HepG2 (cell line): ENCODE data around the gene VAMP2. TPM values are rescaled to one million over a fixed set of nuclear protein-coding genes. Genes with fewer than 3 reads are reported as not detected.

Experiments
- DR1 ChIP-seq: sonication (generic); formaldehyde crosslinking; IDR thresholded peaks from 2 replicates; pipeline ENCODE4 v1.8.0; 2021; ENCODE audit warnings: mild to moderate bottlenecking, missing genetic modification reagents, inconsistent platforms
- GLMP ChIP-seq: sonication (generic); formaldehyde crosslinking; IDR thresholded peaks from 2 replicates; pipeline ENCODE4 v1.9.0; 2021; ENCODE audit warnings: missing genetic modification reagents, mild to moderate bottlenecking, borderline replicate concordance
- HOXD1 ChIP-seq: sonication (generic); formaldehyde crosslinking; IDR thresholded peaks from 2 replicates; pipeline ENCODE4 v1.5.0; 2020; ENCODE audit warnings: missing genetic modification reagents
- ISL2 ChIP-seq: sonication (generic); formaldehyde crosslinking; IDR thresholded peaks from 2 replicates; pipeline ENCODE4 v1.5.0; 2020; ENCODE audit warnings: missing genetic modification reagents
- MTF1 ChIP-seq: sonication (generic); formaldehyde crosslinking; IDR thresholded peaks from 2 replicates; pipeline ENCODE4 v1.5.0; 2020; ENCODE audit warnings: missing genetic modification reagents
- MYC ChIP-seq: sonication (generic); formaldehyde crosslinking; IDR thresholded peaks from 2 replicates; pipeline ENCODE4 v1.9.0; 2021; ENCODE audit warnings: missing genetic modification reagents, borderline replicate concordance
- NAIF1 ChIP-seq: sonication (generic); formaldehyde crosslinking; IDR thresholded peaks from 2 replicates; pipeline ENCODE4 v1.5.0; 2020; ENCODE audit warnings: mild to moderate bottlenecking, missing genetic modification reagents, borderline replicate concordance
- POLR2AphosphoS5 ChIP-seq: IDR thresholded peaks from 2 replicates; pipeline ENCODE4 v1.6.1; 2012; ENCODE audit warnings: low read depth, low read length
- SMC3 ChIP-seq: IDR thresholded peaks from 2 replicates; pipeline ENCODE4 v1.6.1; 2011; ENCODE audit warnings: low read length, improper control_type of control experiment
- SNAPC2 ChIP-seq: sonication (generic); formaldehyde crosslinking; IDR thresholded peaks from 2 replicates; pipeline ENCODE4 v1.8.1; 2022; ENCODE audit warnings: mild to moderate bottlenecking, missing genetic modification reagents
- THAP11 ChIP-seq: IDR thresholded peaks from 2 replicates; pipeline ENCODE4 v1.6.1; 2016; ENCODE audit warnings: missing biosample characterization, missing genetic modification reagents
- ZBTB7A ChIP-seq: sonication (generic); formaldehyde crosslinking; IDR thresholded peaks from 2 replicates; pipeline ENCODE4 v1.8.0; 2022; ENCODE audit warnings: mild to moderate bottlenecking, missing genetic modification reagents
- ZNF30 ChIP-seq: sonication (generic); formaldehyde crosslinking; IDR thresholded peaks from 2 replicates; pipeline ENCODE4 v1.5.0; 2020; ENCODE audit warnings: mild to moderate bottlenecking, missing genetic modification reagents
- ZNF407 ChIP-seq: sonication (generic); formaldehyde crosslinking; IDR thresholded peaks from one replicate; pipeline ENCODE4 v1.5.1; 2020; ENCODE audit warnings: mild to moderate bottlenecking, missing genetic modification reagents; ENCODE audit errors: not compliant biosample characterization
- ZNF512B ChIP-seq: sonication (generic); formaldehyde crosslinking; IDR thresholded peaks from 2 replicates; pipeline ENCODE4 v1.5.1; 2020; ENCODE audit warnings: missing genetic modification reagents, mild to moderate bottlenecking, borderline replicate concordance
- ZNF564 ChIP-seq: sonication (generic); formaldehyde crosslinking; IDR thresholded peaks from 2 replicates; pipeline ENCODE4 v1.8.1; 2023; ENCODE audit warnings: mild to moderate bottlenecking, missing genetic modification reagents
- ZNF598 ChIP-seq: sonication (generic); formaldehyde crosslinking; IDR thresholded peaks from 2 replicates; pipeline ENCODE4 v1.5.1; 2020; ENCODE audit warnings: mild to moderate bottlenecking, missing genetic modification reagents, borderline replicate concordance
- ZNF615 ChIP-seq: sonication (generic); formaldehyde crosslinking; IDR thresholded peaks from 2 replicates; pipeline ENCODE4 v1.5.0; 2020; ENCODE audit warnings: mild to moderate bottlenecking, missing genetic modification reagents, borderline replicate concordance
- polyA plus RNA-seq, 8 experiments: library from polyadenylated mRNA; depleted of rRNA in 3 of 8; stranded (reverse) in 7 of 8; unstranded in 1 of 8; fragments of >200 nt; fragmentation: Illumina TruSeq in 4 of 8; extraction: Trizol in 4 of 8; gene quantifications; 2 replicates each; pipeline versions ENCODE4 v1.2.1 to v1.2.3, GENCODE V29; 2011 to 2016; ENCODE audit warnings: low read depth in 4 of 8, missing spikeins in 1 of 8, mixed read lengths in 1 of 8; ENCODE audit not compliant: insufficient read depth in 1 of 8
- total RNA-seq, 5 experiments: library from RNA; depleted of rRNA; stranded (reverse); fragments of >200 nt; fragmentation: Illumina TruSeq; extraction: Trizol; gene quantifications; 2 replicates each; pipeline ENCODE4 v1.2.3, GENCODE V29; 2016; ENCODE audit warnings: low read depth in 1 of 5

The VAMP2 gene
- total and polyA plus RNA-seq, 2 of the 13 experiments (the other 11 are each of a cell fraction or from before 2014, with no cell fraction given) = 3.9 to 17.2 TPM

GRCh38 chr17:8163978-8164814, 1.4 kb upstream of the VAMP2 start (continued):
- TF ChIP-seq ZNF512B (CRISPR knock-in tag) (no peak), POLR2AphosphoS5 (no peak), SMC3 (no peak), ZBTB7A (CRISPR knock-in tag) (no peak), HOXD1 (no peak), DR1 (no peak), THAP11 (peak; percentile 40), ZNF30 (CRISPR knock-in tag) (no peak), NAIF1 (CRISPR knock-in tag) (no peak), MTF1 (CRISPR knock-in tag) (no peak), ZNF407 (CRISPR knock-in tag) (no peak), SNAPC2 (CRISPR knock-in tag) (no peak), GLMP (no peak), MYC (peak; percentile 39; the same call in 1 of the 2 replicates), ZNF615 (no peak), ISL2 (CRISPR knock-in tag) (0 out of 2 replicates have a peak, but pooled peaks have one; percentile 25), ZNF598 (CRISPR knock-in tag) (no peak), ZNF564 (no peak)
